Measurements from ENCODE around the gene ZNF791.

The ZNF791 gene

DNA sequence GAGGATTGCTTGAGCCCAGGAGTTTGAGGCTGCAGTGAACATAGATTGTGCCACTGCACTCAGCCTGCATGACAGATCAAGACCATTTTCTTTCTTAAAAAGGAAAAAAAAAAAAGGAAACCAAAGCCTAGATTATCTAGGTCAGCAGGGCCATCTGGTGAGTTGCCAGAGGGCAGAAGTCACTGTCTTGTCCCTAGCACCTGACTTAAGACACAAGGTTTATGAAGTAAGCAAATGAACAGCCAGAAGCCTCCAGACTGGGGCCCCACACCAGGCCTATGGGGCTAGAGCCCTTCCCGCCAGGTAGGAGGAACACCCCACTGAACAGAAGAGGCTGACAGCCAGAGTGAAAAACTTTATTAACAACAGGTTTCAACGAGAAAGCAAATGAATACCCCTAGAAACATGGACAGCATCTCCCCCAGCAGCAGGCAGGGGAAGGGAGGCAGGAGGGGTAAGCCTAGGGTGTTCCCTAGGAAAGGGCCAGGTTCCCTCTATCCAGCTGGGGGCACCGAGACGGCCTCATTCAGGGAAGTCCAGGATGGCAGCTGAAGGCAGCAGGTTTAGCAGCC is 57.1 kb downstream of the ZNF791 start:
- TF ChIP-seq, protein P1, sequence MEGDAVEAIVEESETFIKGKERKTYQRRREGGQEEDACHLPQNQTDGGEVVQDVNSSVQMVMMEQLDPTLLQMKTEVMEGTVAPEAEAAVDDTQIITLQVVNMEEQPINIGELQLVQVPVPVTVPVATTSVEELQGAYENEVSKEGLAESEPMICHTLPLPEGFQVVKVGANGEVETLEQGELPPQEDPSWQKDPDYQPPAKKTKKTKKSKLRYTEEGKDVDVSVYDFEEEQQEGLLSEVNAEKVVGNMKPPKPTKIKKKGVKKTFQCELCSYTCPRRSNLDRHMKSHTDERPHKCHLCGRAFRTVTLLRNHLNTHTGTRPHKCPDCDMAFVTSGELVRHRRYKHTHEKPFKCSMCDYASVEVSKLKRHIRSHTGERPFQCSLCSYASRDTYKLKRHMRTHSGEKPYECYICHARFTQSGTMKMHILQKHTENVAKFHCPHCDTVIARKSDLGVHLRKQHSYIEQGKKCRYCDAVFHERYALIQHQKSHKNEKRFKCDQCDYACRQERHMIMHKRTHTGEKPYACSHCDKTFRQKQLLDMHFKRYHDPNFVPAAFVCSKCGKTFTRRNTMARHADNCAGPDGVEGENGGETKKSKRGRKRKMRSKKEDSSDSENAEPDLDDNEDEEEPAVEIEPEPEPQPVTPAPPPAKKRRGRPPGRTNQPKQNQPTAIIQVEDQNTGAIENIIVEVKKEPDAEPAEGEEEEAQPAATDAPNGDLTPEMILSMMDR (IDR thresholded peaks at IDR 0.05; ENCODE audit: insufficient read depth, low read depth, low read length, missing control alignments) = no peak
- H3K4me3 ChIP-seq (ENCODE audit: low read length) = peak overlapping the region; percentile 94
- no peak for DNase-seq (ENCODE audit: low read depth)

DNA sequence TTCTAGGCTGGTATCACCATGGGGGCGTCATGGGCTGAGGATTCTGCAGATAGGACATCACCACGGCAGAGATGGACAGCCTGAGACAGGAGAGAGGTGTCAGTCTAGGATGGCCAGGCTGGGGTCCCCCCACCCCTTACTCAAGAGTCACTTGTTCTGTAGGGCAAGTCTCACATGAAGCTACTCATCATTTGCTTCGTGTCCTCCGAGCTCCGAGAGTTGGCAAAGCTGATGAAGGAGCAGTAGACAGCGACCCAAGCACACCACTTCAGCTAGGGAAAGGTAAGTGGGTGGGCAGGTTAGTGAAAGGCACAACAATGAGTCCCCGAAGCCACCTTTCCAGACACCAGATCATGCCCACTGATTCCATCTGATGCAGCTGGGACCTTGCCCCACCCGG is 57.6 kb downstream of the ZNF791 start:
- no peak for DNase-seq (ENCODE audit: low read depth)
- H3K4me3 ChIP-seq (ENCODE audit: low read length) = peak overlapping the region; percentile 94
- TF ChIP-seq, protein P1 (IDR thresholded peaks at IDR 0.05; ENCODE audit: insufficient read depth, low read depth, low read length, missing control alignments) = no peak

DNA sequence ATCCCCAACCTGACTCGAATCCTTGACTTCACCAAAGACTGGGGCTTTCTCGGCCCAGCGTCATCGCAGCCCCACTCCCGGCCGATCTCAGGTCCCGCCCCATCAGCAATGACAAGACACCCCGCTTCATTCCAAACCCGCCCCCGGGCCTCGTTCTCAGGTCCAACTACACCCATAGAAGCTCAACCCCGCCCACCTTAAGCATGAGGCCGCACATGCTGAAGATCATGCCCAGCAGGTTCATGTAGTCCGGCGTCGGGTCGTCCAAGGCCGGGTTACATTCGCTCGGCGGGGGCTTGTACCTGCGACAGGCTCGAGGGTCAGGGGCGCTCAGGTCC is 58.2 kb downstream of the ZNF791 start:
- peak; percentile 79 for DNase-seq (ENCODE audit: low read depth)
- TF ChIP-seq, protein P1 (IDR thresholded peaks at IDR 0.05; ENCODE audit: insufficient read depth, low read depth, low read length, missing control alignments) = no peak
- H3K4me3 ChIP-seq (ENCODE audit: low read length) = peak overlapping the region; percentile 94

DNA sequence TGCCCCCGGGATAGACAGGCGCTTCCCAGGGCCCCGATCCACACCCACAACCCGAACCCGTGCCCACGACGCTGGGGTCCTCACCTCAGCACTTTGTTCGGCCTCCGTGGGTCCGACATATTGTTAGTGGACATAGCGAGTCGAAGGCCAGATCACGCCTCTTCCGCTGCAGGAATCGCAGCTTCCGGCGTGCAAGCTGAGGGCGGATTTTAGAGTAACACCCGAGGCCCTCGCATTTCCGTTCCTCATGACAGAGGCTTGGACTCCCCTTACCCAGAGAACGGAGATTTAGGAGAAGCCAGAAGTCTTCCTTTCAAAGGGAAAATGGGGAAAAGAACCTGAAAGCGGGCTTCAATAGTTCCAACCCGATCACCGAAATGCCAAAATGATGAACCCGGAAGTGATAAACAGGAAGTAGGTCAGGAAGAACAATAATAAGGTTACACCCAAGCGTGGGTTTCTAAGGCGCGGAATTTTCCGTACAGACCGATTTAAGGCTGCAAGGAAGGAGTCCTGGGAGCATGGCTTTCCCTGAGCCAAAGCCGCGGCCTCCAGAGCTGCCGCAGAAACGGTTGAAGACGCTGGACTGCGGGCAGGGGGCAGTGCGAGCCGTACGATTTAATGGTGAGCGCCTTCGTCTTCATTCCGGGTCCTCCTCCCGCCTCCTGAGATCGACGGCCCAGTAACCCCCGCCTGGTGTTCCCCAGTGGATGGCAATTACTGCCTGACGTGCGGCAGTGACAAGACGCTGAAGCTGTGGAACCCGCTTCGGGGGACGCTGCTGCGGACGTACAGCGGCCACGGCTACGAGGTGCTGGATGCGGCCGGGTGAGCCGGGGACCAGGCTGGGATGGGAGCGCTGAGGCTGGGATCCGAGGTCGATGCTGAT is 58.8 kb downstream of the ZNF791 start:
- peak; percentile 84 for DNase-seq (ENCODE audit: low read depth)
- TF ChIP-seq, protein P1 (IDR thresholded peaks at IDR 0.05; ENCODE audit: insufficient read depth, low read depth, low read length, missing control alignments) = no peak
- H3K4me3 ChIP-seq (ENCODE audit: low read length) = peak overlapping the region; percentile 94

DNA sequence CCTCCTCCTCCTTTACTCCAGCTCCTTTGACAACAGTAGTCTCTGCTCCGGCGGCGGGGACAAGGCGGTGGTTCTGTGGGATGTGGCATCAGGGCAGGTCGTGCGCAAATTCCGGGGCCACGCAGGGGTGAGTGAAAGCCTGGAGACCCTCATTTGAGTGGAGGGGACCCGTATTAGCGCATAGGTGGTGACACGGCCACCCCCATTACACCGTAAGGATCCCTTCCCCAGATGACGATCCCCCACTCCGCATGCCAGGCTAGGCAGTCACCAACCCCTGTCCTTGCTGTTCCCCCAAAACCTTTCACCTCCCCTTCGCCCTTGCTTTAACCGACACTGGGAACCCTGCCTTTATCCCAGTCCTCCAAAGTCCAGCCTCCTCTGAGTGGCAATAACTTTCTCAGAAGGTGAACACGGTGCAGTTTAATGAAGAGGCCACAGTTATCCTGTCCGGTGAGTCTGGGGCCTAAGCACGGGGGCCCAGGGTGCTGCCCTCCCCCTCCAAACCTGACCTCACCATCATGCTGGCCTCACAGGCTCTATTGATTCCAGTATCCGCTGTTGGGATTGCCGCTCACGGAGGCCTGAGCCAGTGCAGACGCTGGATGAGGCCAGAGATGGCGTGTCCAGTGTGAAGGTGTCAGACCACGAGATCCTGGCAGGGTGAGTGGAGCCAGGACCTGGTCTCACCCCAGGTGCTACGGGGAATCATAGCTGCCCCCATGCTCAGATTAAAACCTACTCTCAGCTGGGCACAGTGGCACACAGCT is 59.6 kb downstream of the ZNF791 start:
- DNase-seq (ENCODE audit: low read depth) = no peak
- TF ChIP-seq, protein P1 (IDR thresholded peaks at IDR 0.05; ENCODE audit: insufficient read depth, low read depth, low read length, missing control alignments) = no peak
- H3K4me3 ChIP-seq (ENCODE audit: low read length) = peak overlapping the region; percentile 94

DNA sequence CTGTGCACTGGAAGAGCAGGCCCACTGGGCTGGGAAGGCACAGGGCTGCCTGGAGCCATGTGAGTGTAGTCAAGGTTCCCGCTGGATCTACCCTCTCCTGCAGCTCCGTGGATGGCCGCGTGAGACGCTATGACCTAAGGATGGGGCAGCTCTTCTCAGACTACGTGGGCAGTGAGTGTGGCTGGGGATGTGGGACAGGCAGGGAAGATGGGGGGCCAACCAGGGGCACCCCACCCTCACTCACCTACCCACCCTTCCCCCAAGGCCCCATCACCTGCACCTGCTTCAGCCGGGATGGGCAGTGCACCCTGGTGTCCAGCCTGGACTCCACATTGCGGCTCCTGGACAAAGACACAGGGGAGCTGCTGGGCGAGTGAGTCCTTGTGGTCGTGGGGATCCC is 62.0 kb downstream of the ZNF791 start:
- TF ChIP-seq, protein P1 (IDR thresholded peaks at IDR 0.05; ENCODE audit: insufficient read depth, low read depth, low read length, missing control alignments) = no peak
- DNase-seq (ENCODE audit: low read depth) = no peak
- H3K4me3 ChIP-seq (ENCODE audit: low read length) = no peak overlapping the region

Data from epithelial cell of esophagus (primary cell).